Measurements from ENCODE around the gene POLL.
"Not testable (repeated sequence)": the region's sequence is repeated elsewhere in the genome, so short reads cannot be mapped to it uniquely, and the experiment has no call there.

GRCh38 chr10:101633510-101633909, 45.5 kb upstream of the POLL start:
- not testable (repeated sequence) for TF ChIP-seq NFE2L2 (IDR thresholded peaks at IDR 0.05; ENCODE audit: low read depth, low read length); MXI1 (IDR thresholded peaks at IDR 0.05; ENCODE audit: borderline replicate concordance, low read depth, low read length); CTCF (conservative IDR thresholded peaks at IDR 0.05; ENCODE audit: low read depth, low read length); POLR2A (IDR thresholded peaks at IDR 0.05; ENCODE audit: low read depth, low read length); CEBPB (IDR thresholded peaks at IDR 0.05; ENCODE audit: low read depth, low read length); MAFK (IDR thresholded peaks at IDR 0.05; ENCODE audit: low read depth, low read length); MAZ (IDR thresholded peaks at IDR 0.05; ENCODE audit: borderline replicate concordance, low read depth, low read length); CHD1 (IDR thresholded peaks at IDR 0.05; ENCODE audit: low read depth, low read length); USF2 (IDR thresholded peaks at IDR 0.05; ENCODE audit: low read depth, low read length)

Data from IMR-90 (cell line).